NCI-H510A treated with DMSO at 0.1 percent for 48 hours (cell line): ENCODE measurements around the gene MAP1S.
A peak's percentile ranks its signal among the peaks of the same experiment; 100 is the strongest.

ENCODE experiments used
- DNase-seq: peaks from one replicate; lab custom pipeline; 2025; lab: John Stamatoyannopoulos, UW

Gene MAP1S

DNA sequence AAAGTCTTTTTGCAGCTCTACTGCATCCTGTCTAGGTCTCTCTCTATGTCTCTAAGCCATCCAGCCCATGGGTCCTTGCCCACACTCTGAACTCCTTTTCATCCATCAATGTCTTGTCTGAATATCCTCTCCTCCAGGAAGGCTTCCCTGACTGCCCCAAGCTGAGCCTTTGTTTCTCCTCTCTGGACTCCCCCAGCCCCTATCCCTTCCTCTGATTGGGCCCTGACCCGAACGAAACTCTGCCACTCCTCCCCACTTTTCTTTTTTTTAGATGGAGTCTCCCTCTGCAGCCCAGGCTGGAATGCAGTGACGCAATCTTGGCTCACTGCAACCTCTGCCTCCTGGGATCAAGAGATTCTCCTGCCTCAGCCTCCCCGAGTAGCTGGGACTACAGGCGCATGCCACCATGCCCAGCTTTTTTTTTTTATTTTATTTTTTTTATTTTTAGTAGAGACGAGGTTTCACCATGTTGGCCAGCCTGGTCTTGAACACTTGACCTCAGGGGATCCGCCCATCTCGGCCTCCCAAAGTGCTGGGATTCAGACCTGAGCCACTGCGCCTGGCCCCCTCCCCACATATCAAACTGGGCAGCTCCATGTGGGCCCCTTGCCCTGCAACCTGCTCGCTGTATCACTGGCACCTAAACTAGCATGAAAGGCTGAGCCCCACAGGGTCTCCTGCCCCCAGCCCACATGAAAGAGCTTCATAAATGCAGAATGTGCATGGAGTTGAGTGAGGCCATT lies 30.3 kb upstream of the MAP1S start:
- DNase-seq: no peak

- no peak for DNase-seq
Observed at GRCh38 chr19:17692566-17692965, 26.7 kb upstream of the MAP1S start.

- DNase-seq: no peak
Observed at GRCh38 chr19:17695198-17695597, 24.1 kb upstream of the MAP1S start.

DNA sequence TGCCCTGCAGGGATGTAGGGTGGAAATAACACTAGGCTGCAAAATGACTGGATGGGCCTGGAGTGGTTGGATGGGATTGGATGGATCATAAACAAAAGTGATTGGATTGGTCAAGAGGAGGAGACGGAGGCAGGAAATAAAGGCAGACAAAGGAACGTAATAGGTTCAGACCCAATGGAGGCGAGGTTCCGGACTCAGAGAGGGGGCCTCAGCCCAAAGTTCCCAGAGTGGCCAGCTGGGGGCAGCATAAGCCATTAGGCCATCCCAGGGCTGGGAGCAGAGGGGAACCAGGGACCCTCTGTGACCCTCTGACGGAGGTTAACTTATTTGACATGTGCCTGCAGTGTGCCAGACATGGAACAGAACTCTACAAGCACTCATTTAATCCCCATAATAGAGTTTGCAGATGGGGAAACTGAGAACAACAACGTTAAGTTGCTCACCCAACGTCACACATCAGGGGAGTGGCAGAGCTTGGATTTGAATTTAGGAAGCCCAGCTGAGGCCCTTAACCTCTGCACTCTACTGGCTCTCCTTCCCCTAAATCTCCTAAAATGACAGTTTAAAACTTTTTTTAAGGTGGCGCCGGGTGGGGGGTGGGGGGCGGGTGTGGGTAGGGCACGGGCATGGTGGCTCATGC lies 15.3 kb upstream of the MAP1S start:
- no peak for DNase-seq

GRCh38 chr19:17706750-17707181 lies 12.5 kb upstream of the MAP1S start:
- no peak for DNase-seq

DNA sequence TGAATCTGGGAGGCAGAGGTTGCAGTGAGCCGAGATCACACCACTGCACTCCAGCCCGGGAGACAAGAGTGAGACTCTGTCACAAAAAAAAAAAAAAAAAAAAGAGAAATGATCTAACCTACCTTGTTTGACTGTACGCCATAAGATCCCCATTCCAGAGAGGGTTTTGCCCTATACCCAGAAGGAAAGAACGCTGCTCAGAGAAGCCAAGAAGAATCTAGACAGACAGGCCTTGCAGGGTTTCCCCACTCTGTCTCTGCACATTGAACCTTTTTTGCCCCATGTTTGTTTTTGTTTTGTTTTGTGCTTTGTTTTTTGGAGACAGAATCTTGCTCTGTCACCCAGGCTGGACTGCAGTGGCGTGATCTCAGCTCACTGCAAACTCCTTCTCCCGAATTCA lies 7.4 kb upstream of the MAP1S start:
- no peak for DNase-seq

- no peak for DNase-seq
Observed at GRCh38 chr19:17716309-17716929, 2.9 kb upstream of the MAP1S start.

DNA sequence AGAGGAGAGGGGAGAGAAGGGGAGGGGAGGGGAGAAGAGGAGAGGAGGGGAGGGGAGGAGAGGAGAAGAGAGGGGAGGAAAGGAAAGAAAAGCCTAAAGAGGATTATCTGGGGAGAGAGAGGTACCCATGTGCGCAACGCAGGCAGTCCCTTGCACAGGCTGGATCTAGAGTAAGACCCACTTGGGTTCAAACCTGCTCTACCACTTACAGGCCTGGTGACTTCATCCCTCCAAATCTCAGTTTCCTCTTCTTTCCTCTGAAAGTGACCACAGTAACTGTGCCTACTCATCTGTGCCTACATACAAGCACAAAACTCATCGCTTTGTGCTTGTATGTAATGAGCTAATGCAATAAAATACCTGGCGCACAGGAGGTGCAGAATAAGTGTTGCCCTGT lies 732 bp upstream of the MAP1S start:
- DNase-seq: peak; percentile 33

DNA sequence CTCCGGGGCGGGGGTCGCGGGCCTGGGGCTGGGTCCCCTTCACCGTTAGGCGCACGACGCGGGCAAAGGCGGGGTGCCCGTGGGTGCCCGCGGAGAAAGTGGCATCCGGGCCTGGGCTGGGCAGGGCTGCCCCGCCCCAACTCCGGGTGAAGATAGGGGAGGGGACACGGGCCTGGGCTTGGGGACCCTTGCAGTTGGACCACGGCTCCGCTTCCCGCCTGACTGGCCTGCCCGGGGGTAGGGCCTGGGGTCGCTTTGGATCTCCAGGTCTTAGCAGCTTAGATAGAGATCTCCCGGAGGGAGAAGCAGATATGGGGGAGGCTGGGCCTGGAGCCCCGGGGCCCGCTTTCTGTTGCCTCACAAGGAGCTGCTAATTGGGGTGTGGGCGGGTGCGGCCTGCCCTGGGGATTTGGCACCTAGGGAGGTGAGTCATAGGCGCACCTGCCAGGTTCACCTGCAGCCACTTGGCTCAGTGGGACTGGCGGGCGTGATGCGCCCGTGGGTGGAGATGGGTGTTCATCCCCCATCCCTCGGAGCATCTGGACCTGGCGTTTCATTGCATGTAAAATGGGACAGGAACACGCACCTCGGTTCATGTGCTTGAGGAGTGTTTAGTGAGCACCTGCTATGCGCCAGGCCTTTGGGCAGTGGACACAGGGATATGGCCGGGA lies 585 bp downstream of the MAP1S start:
- DNase-seq: peak; percentile 5

DNA sequence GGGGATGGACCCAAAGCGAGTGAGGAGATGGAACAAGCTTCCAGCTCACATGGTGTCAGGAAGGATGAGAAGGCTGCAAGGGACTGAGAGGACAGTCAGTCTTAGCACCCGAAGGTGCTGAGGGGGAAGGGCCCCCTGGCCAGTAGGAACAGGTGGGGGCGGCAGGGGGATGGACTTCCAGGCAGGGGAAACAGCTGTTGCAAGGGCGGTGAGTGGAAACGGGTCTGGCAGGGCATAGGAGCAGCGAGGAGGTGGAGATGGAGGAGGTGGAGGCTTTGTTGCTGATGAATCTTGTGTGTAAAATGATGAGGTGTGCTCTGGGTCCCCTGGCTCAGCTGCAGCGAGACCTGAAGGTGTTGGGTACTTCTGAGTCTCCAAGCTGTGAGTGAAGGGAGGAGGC lies 1.2 kb downstream of the MAP1S start:
- no peak for DNase-seq

DNA sequence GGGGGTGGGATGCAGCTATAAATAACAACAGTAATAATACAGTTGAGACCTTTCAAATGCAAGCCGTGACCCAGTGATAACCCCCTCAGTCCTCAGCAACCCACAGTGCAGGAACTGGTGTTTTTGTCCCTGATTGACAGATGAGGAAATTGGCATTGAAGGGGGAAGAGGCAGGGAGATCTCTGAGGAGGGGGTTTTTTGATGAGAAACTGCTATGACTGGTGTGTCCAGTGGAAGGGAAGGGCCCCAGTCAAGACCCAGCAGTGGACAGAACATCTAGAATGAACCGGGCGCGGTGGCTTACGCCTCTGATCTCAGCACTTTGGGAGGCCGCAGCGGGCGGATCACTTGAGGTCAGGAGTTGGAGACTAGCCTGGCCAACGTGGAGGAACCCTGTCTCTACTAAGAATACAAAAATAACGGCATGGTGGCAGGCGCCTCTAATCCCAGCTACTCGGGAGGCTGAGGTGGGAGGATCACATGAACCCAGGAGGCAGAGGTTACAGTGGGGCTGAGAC lies 1.9 kb downstream of the MAP1S start:
- no peak for DNase-seq

- DNase-seq: no peak
Observed at GRCh38 chr19:17721821-17722220, 2.5 kb downstream of the MAP1S start.

DNA sequence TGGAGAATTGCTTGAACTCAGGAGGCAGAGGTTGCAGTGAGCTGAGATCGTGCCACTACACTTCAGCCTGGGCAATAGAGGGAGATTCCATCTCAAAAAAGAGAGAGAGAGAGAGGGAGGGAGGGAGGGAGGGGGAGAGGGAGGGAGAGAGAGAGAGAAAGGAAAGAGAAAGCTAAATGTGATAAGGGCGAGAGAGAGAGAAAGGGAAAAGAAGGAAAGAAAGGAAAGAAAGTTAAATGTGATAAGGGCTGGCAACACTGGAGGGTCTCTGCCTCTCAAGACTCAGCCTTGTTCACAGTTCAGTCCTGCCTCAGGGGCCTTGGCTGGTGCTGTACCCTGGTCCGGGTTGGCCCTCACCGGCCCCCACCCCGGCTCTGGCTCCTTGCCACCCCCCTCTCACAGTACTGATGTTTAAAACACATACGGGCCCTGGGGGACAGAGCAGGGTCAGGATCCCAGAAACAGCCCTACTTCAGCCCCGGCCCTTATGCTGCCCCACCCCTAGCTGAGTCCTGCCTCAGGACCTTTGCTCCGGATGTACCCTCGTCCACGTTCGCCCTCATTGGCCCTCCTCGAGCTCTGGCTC lies 3.5 kb downstream of the MAP1S start:
- no peak for DNase-seq

DNA sequence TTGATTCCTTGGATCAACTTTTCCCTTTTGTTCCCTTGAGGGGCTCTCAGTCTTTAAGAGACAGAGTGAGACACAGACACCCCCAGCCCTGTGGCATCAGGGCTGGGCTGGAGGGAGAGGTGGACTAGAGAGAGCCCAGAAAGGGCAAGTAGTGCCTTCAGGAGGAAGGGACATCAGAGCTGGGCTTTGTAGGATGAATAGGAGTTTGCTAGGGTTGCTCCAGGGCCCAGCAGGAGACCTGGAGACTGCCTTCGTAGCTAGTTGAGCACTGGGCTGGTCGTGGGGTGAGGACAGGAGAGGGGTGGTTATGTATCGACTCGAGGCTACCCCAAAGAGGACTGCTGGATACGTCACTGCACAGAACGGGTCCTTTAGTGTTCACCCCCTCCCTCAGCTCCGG lies 5.4 kb downstream of the MAP1S start:
- DNase-seq: no peak

GRCh38 chr19:17725422-17726078 lies 6.3 kb downstream of the MAP1S start:
- DNase-seq: no peak

- DNase-seq: no peak
Observed at GRCh38 chr19:17726136-17726741, 7.0 kb downstream of the MAP1S start.

GRCh38 chr19:17726964-17727773 lies 7.9 kb downstream of the MAP1S start:
- no peak for DNase-seq

DNA sequence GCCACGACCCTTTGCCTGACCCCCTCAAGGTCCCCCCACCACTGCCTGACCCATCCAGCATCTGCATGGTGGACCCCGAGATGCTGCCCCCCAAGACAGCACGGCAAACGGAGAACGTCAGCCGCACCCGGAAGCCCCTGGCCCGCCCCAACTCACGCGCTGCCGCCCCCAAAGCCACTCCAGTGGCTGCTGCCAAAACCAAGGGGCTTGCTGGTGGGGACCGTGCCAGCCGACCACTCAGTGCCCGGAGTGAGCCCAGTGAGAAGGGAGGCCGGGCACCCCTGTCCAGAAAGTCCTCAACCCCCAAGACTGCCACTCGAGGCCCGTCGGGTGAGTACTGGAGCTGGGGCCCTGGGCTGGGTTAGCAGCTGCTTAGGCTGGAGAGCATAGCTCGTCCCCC lies 8.6 kb downstream of the MAP1S start:
- no peak for DNase-seq

GRCh38 chr19:17733127-17733526 lies 13.8 kb downstream of the MAP1S start:
- DNase-seq: no peak

GRCh38 chr19:17734146-17734545 lies 14.9 kb downstream of the MAP1S start:
- DNase-seq: no peak
